Ovary (tissue), 1 donor: ENCODE results near the gene PROP1.
"Not testable (repeated sequence)": the region's sequence is repeated elsewhere in the genome, so short reads cannot be mapped to it uniquely, and the experiment has no call there.

ENCODE experiments used
- EP300 ChIP-seq: sonication (generic); formaldehyde crosslinking; IDR thresholded peaks from one replicate; pipeline ENCODE4 v1.6.1; 2017; ENCODE audit warnings: antibody characterized with exemption
- POLR2A ChIP-seq: fragments of 450-650 bp; IDR thresholded peaks from one replicate; pipeline ENCODE4 v1.6.1; 2017; ENCODE audit warnings: antibody characterized with exemption, mild to moderate bottlenecking, moderate library complexity

- not testable (repeated sequence) for TF ChIP-seq EP300, POLR2A
Measured at GRCh38 chr5:177953101-177953500, 42.9 kb downstream of the PROP1 start.
